Liver (tissue), 9 donors: Measurements from ENCODE around the gene BTBD9. TPM values are rescaled to one million over a fixed set of nuclear protein-coding genes. Genes with fewer than 3 reads are reported as not detected.

Source experiments
- DNase-seq: peaks from one replicate; pipeline ENCODE4 v3.0.0-alpha.2; 2017; ENCODE audit warnings: low spot score
- H3K27ac ChIP-seq, 2 donors: one replicate each; pipeline ENCODE4 v1.7.0; 2013; ENCODE audit warnings: inconsistent platforms in 2 of 2, low read length in 2 of 2, control low read depth in 1 of 2, low read depth in 1 of 2, mild to moderate bottlenecking in 1 of 2
- H3K27me3 ChIP-seq, 4 donors: one replicate each; pipeline versions ENCODE4 v1.6.1 to v1.7.0; 2013; ENCODE audit warnings: low read length in 3 of 4, inconsistent platforms in 1 of 4, mild to moderate bottlenecking in 1 of 4, moderate library complexity in 1 of 4; ENCODE audit not compliant: control insufficient read depth in 4 of 4, insufficient read depth in 4 of 4
- H3K36me3 ChIP-seq, 4 donors: one replicate each; pipeline versions ENCODE4 v1.6.1 to v1.7.0; 2013; ENCODE audit warnings: low read length in 3 of 4, mild to moderate bottlenecking in 3 of 4, low read depth in 1 of 4, moderate library complexity in 1 of 4; ENCODE audit not compliant: control insufficient read depth in 4 of 4, insufficient read depth in 3 of 4
- H3K4me1 ChIP-seq, 4 donors: one replicate each; pipeline versions ENCODE4 v1.6.1 to v1.7.0; 2013; ENCODE audit warnings: low read length in 3 of 4, mild to moderate bottlenecking in 3 of 4, moderate library complexity in 1 of 4; ENCODE audit not compliant: control insufficient read depth in 4 of 4, insufficient read depth in 4 of 4
- H3K4me3 ChIP-seq, 3 donors: one replicate each; pipeline versions ENCODE4 v1.6.1 to v1.7.0; 2013; ENCODE audit warnings: low read length in 3 of 3, control low read depth in 1 of 3, low read depth in 1 of 3, mild to moderate bottlenecking in 1 of 3
- H3K9ac ChIP-seq, 2 donors: one replicate each; pipeline ENCODE4 v1.7.0; 2013; ENCODE audit warnings: low read length in 2 of 2, mild to moderate bottlenecking in 2 of 2, moderate library complexity in 2 of 2, control low read depth in 1 of 2, low read depth in 1 of 2
- H3K9me3 ChIP-seq, 4 donors: one replicate each; pipeline versions ENCODE4 v1.6.1 to v1.7.0; 2013; ENCODE audit warnings: low read length in 3 of 4; ENCODE audit not compliant: control insufficient read depth in 4 of 4
- ATF3 ChIP-seq: IDR thresholded peaks from 2 replicates; pipeline ENCODE4 v1.6.1; 2016; ENCODE audit warnings: antibody characterized with exemption
- CTCF ChIP-seq: fragments of 150-350 bp; IDR thresholded peaks from 2 replicates; pipeline ENCODE4 v1.5.1; 2017; ENCODE audit warnings: improper control_type of control experiment, low read depth, low read length; ENCODE audit not compliant: missing input control
- FOXA1 ChIP-seq: IDR thresholded peaks from 2 replicates; pipeline ENCODE4 v1.6.1; 2016; ENCODE audit warnings: antibody characterized with exemption
- FOXA2 ChIP-seq: IDR thresholded peaks from 2 replicates; pipeline ENCODE4 v1.6.1; 2016; ENCODE audit warnings: antibody characterized with exemption
- GABPA ChIP-seq, 2 donors: IDR thresholded peaks in 1 of 2; conservative IDR thresholded peaks in 1 of 2; 2 replicates each; pipeline ENCODE4 v1.6.1; 2016; ENCODE audit warnings: antibody characterized with exemption in 2 of 2, mild to moderate bottlenecking in 1 of 2, moderate library complexity in 1 of 2
- HNF4A ChIP-seq, 2 donors: conservative IDR thresholded peaks; 2 replicates each; pipeline ENCODE4 v1.6.1; 2016; ENCODE audit warnings: antibody characterized with exemption in 2 of 2, mild to moderate bottlenecking in 2 of 2
- HNF4G ChIP-seq: IDR thresholded peaks from 2 replicates; pipeline ENCODE4 v1.6.1; 2016; ENCODE audit warnings: antibody characterized with exemption
- JUND ChIP-seq, 2 donors: IDR thresholded peaks; 2 replicates each; pipeline ENCODE4 v1.6.1; 2016; ENCODE audit warnings: antibody characterized with exemption in 2 of 2
- NR2F2 ChIP-seq: IDR thresholded peaks from 2 replicates; pipeline ENCODE4 v1.6.1; 2016; ENCODE audit warnings: antibody characterized with exemption
- RAD21 ChIP-seq, 2 donors: IDR thresholded peaks; 2 replicates each; pipeline ENCODE4 v1.6.1; 2016; ENCODE audit warnings: antibody characterized with exemption in 2 of 2, mild to moderate bottlenecking in 2 of 2
- RXRA ChIP-seq, 2 donors: IDR thresholded peaks; 2 replicates each; pipeline ENCODE4 v1.6.1; 2017 to 2018; ENCODE audit warnings: antibody characterized with exemption in 2 of 2, mild to moderate bottlenecking in 1 of 2
- TAF1 ChIP-seq: conservative IDR thresholded peaks from 2 replicates; pipeline ENCODE4 v1.6.1; 2016; ENCODE audit warnings: antibody characterized with exemption, mild to moderate bottlenecking
- YY1 ChIP-seq: IDR thresholded peaks from 2 replicates; pipeline ENCODE4 v1.6.1; 2016; ENCODE audit warnings: antibody characterized with exemption, mild to moderate bottlenecking
- ZBTB33 ChIP-seq: IDR thresholded peaks from 2 replicates; pipeline ENCODE4 v1.6.1; 2016; ENCODE audit warnings: antibody characterized with exemption
- WGBS: extraction: QIAGEN DNeasy Blood & Tissue Kit; methylation state at CpG from one replicate; pipeline ENCODE4 v1.1.7; 2013; 5-methylcytosine and 5-hydroxymethylcytosine counted together
- polyA plus RNA-seq, 2 donors: library from polyadenylated mRNA; stranded (reverse) in 1 of 2; unstranded in 1 of 2; fragments of 200-250 nt in 1 of 2; fragments of >200 nt in 1 of 2; fragmentation: Nextera tagmentation in 1 of 2; extraction: Ambion mirVana in 1 of 2; gene quantifications; one replicate each; pipeline versions ENCODE4 v1.2.1 to v1.2.3, GENCODE V29; 2013 to 2015
- total RNA-seq, 2 donors: library from RNA; depleted of rRNA; stranded (reverse); fragments of >200 nt; gene quantifications; one replicate each; pipeline ENCODE4 v1.2.3, GENCODE V29; 2014
- donor health status: healthy.
- donor health status: healthy.
- donor health status: healthy.
- donor health status: healthy.
- donor health status: healthy.

The BTBD9 gene
- total and polyA plus RNA-seq, 4 donors: 2.0 to 12.4 (median 5.7) TPM

GRCh38 chr6:38151580-38152500 is 487.9 kb downstream of the BTBD9 start:
- DNase-seq: no peak
- H3K9me3 ChIP-seq: no peaks in the 10 kb centered on the region
- H3K27ac ChIP-seq: no peak overlapping the region
- no peak for TF ChIP-seq FOXA2
- TF ChIP-seq NR2F2: no peak
- TF ChIP-seq TAF1: no peak
- TF ChIP-seq ATF3: no peak
- TF ChIP-seq YY1: no peak
- TF ChIP-seq CTCF: no peak
- TF ChIP-seq HNF4A (conservative IDR thresholded peaks at IDR 0.05): no peak
- TF ChIP-seq RXRA (IDR thresholded peaks at IDR 0.05): no peak
- TF ChIP-seq JUND (IDR thresholded peaks at IDR 0.05): no peak
- no peaks in the 10 kb centered on the region for H3K4me1 ChIP-seq
- H3K9ac ChIP-seq: no peak overlapping the region
- H3K36me3 ChIP-seq: peaks cover 5 to 13% (median 9%) of the 10 kb centered on the region in 4 donors
- no peaks in the 10 kb centered on the region for H3K27me3 ChIP-seq
- WGBS: 97% methylated on average over 22 of the region's 22 CpGs
- H3K4me3 ChIP-seq: no peak overlapping the region

- no peak for DNase-seq
- Histone ChIP-seq H3K9ac (no peak overlapping the region), H3K9me3 (no peaks in the 10 kb centered on the region), H3K27ac (no peak overlapping the region), H3K4me3 (no peak overlapping the region), H3K36me3 (peaks cover 5 to 17% (median 9%) of the 10 kb centered on the region in 4 donors), H3K27me3 (no peaks in the 10 kb centered on the region), H3K4me1 (no peaks in the 10 kb centered on the region)
- WGBS: 96% methylated on average over 11 of the region's 11 CpGs
- no peak for TF ChIP-seq GABPA (IDR thresholded peaks at IDR 0.05 in 1 of 2, conservative IDR thresholded peaks at IDR 0.05 in 1 of 2)
- TF ChIP-seq FOXA1: no peak
- TF ChIP-seq ZBTB33: no peak
- no peak for TF ChIP-seq ATF3
- TF ChIP-seq HNF4G: no peak
- no peak for TF ChIP-seq RAD21 (IDR thresholded peaks at IDR 0.05)
These were observed 488.9 kb downstream of the BTBD9 start for GRCh38 chr6:38150681-38151296.
